HG02610 (cell line): ENCODE measurements around the gene HIVEP3.

Experiments
- ATAC-seq: cut with Tn5 transposase; IDR thresholded peaks from one replicate; pipeline ENCODE4 v1.9.1; 2021; ENCODE audit warnings: mild to moderate bottlenecking, moderate library complexity; ENCODE audit not compliant: unreplicated experiment

HIVEP3 gene

DNA sequence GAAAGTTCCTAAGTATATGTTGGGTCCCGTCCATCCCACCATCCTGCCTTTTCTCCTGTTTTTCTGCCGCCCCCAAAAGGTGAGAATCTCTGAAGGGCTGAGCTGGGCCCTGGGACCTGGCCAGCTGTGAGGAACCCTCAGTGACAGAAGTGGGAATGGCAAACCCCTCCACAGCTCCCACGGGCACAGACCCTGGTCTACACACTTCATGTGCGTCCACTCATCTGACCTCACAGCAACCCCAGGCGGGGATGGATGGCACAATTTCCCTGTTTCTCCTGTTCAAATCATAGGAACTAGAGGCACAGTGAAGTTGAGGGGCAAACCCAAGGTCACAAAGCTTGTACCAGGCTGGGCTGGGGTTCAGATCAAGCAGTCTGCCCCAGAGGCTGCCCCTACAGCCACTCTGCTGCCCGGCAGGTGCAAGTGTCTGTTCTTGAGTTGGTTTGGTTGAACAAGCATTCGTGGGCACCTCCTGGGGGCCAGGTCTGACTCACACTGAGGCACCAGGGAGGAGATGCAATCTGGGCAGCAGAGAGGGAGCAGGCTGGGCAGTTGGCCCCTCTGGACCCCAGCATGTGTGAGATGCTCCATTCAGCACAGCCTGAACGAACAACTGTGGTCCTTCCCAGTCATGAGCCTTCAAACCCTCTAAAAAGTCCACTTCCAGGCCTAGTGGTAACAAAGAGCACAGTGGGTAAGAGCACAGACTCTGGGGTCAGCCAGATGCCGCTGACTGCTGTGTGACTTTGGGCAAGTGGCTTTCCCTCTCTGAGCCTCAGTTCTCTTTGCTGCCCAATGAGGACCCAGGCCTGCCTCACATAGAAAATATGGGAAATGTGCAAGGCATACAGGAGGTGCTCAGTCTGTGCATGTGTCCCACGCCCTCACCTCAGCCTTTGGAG lies 438.3 kb downstream of the HIVEP3 start:
- no peak for ATAC-seq

DNA sequence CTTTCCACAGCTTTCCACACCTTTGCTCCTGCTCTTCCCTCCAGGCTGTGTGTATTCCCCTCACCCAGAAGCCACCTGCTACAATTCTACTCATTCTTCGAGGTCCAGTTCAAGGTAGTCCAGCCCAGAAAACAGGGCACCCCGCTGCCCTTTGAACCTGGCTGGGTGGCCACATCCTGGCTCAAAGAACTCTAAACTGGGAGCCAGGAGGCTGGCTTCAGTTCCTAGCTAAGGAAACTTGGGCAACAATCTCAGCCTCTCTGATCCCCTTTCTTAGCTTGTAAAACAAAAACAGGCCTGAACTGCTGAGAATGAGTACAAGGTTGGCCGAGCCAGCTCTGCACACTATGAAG lies 438.9 kb downstream of the HIVEP3 start:
- ATAC-seq = no peak

DNA sequence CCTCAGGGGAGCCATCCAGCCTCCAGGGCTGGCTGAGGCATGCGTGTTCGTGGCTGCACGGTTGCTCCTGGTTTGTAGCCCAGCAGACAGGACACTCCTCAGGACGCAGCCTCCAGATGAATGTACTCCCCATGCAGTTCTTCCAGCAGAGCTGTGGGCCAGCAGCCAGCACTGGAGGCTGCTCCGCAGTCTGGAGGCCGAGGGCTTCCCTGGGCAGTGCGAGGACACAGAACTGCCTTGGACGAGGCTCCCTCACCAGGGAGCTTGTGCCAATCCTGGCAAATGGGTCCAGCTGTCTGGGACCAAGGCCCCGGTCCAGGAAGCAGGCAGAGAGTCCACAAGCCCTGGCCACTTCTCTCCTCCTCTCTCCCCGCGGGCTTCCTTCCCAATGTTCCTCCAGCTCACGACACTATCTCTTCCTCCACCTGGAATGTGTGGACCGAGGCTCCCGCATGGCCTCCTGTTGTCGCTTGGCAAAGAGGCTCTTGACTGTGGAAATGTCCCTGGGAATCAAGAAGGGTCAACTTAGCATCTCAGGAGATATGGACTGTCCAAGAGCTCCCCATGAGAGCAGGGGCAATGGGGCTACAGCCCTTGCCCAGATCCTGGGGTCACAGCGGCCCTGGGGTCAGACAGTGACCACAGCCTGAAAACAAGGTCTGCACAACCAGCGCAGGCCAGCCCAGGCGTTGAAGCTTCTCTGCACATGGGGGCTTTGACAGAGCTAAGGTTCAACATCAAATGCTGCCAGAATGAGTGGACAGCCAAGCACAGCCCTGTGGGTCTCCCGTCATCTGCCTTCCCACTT lies 439.5 kb downstream of the HIVEP3 start:
- no peak for ATAC-seq

DNA sequence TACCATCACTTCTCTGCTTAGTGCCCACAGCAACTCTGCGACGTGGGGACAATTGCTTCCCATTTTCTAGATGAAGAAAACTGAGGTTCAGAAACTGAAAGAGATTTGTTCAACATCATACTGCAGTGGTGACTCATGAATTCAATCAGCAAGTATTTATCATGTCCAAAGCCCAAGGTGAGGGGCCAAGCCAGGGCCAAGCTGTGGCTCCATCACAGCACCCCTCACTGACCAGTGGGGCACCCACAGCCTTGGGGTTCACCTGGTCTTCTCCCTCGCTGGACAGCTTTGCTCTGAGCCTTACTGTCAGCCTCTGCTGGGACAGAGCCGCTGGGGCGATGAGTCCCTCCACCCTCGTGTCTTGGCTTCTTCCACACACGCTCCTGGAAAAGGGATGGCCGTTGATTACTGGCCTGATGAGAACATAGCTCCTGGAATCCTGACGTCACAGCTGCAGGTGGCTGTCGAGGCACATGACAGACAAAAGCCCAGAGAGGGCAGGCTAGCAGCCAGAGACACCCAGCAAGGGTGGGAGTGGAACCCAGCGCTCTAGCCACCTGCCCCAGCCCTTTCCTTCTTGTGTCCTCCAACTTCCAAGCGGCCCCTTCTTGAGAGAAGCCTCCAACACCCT lies 440.5 kb downstream of the HIVEP3 start:
- no peak for ATAC-seq

DNA sequence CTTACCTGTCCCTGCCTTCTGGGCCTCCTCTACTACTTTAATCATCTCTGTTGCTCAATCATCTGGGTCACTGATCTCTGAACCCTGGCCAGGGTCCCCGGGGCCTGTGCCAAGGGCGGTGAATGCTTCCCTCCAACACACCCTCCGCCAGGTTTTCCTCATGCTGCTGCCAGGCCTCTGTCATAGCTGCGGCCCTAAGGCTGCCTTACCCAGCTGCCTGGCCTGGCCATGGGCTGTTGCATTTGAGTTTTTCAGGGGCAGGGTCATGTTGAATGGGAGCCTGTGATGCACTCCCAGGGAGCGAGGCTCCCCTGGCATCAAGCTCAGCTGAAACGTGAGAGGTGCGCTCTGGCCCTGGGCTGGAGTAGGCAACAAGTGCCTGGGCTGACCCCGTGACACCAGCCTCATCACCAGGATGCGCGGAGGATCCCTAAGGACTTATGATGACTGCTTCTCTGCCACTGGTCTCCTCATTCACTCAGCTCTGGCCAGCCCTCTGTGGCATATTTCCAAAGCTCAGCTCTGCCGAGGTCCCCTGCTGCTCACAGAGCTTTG lies 441.8 kb downstream of the HIVEP3 start:
- ATAC-seq = no peak

DNA sequence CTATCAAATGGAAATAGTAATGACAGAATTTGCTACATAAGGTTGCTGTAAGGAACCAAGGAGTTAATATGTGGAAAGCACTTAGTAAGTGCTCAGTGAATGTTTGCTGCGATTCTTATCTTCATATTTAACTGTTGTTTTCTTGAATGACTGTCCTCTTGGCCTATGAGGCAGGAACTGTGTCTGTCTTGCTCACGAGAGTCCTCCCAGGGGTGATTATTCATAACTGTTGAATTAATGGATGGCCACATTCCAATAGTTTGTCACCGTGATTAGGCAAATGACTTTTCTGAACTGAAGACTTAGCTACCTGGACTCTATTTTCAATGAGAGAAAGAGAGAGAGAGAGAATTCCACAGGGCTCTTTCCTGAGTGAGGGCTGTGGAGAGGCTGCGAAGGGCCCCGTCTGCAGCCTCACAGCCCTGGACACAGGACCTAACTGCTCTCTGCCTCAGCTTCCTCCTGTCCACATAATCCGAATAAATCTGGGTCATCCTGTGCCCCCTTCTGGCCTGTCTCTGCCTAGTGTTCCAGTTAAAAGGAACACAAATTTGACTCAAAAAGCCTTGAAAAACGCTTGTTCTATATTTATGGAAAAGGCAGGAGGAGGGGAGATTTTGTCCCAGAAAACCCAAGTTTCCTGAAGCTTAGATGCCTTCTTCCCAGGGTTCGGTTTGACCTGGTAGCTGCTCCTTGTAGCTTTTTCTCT lies 442.7 kb downstream of the HIVEP3 start:
- no peak for ATAC-seq

DNA sequence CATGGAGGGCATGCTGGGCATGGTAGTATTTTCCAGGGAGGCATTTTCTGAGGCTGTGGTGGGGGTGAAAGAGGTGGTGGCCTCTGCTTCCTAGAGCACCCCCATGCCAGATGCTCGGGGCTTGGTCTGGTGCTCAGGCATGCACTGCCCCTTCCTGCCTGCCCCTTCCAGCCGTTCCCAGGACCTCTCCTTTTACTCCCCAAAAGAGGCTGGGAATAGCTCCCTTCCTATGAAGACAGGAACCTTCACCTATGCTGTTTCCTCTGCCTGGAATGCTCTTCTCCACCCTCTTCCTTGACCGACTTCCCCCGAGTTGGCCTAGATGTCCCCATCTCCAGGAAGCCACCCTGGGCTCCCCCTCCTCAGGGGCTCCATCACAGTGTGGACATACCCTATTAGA lies 443.4 kb downstream of the HIVEP3 start:
- ATAC-seq = no peak

DNA sequence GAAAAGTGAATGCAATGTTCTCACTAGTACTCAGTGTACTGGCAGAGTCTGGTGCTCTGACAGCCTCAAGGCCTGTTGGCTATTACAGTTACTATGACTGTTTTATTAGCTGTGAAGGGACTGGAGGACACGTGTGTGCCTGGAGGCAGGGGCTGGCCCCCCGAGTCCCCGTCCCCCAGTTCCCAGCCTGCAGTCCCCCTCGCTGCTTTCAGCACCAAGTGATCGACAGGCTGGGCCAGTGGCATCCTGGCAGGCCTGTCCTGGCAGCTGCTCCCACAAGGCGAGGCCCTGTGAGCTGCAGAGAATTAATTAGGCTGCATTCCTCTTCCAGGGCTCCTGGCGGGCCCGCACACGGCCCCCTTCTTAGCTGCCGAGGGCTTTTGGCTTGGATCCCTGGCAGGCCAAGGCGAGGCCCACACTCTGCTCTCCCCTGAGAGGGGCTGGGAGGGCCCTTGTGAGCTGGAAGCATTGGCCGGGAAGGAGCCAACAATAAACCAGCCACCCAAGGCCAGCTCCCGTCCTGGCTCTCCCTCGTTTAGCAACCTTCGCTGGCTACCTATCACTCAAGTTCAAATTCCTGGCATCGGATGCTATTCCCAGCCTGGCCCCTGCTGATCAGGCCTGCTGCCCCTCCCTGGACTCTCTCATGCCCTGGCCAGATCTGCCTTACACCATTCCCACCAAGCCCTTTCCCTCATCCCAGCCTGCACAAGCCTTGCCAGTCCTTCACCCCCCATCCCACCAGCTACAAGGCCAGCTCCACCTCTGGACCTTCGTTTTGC lies 444.0 kb downstream of the HIVEP3 start:
- ATAC-seq = no peak

DNA sequence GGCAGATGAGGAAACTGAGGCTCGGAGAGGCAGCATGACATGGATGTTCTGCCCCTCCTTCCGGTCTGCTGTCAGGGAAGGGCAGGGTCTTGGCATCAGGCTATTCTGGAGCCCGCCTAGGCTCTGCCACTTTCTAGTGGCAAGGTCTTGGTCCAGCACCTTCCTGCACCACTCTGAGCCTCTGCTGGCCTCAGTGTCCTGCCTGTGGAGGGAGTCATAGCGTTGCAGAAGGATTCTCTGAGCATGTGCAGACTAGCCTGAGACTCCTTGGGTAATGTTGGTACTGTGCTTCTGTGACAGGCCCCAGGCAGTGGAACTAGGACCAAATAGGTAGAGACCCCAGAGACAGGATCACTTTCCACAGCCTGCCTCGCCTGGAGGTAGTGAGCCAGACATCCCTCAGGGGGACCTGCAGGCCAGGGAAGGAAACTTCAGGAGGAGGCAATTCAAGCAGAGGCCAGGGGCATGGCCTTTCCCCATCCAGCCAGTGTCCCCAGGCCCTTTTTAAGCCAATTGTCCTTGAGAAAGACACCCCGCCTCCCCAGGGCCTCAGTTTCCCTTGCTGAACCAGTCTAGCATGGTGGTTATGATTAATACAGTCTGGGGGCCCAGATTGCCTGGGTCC lies 444.9 kb downstream of the HIVEP3 start:
- ATAC-seq = no peak

DNA sequence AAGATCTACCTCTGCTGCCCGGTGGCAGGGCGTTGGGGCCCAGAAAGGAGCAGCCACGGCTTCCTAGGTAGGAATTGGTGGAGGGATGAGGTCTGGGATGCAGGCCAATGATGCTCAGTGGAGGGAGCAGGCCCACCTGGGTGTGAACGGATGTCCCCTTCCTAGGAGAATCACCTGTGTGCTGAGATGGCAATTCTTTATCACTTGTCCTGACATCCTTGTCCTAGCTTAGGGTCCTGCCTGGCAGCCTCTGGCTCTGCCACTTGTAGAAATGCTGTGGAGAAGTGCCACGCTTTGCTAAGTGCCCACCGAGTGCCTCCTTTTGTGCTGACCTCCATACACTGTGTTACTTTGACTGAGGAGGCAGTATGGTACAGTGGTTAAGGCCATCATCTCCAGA lies 447.1 kb downstream of the HIVEP3 start:
- no peak for ATAC-seq

DNA sequence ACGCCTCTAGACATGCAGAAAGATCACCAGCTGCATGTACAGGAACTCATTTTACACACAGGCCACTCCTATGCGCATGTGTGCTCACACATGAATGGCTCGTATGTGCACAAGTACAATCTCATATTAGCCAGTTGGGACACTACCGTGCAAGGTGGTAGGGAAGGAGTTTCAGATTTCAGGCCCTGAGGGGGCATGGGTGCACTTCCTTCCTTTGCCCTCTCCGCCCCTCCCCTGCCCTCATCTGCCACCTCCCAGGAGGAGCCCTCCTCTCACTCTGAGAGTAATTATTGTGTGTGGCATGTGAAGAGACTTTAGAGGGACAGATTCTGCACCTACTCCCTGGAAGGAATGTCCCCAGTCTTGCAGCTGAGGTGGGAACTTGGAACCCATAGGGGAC lies 449.0 kb downstream of the HIVEP3 start:
- ATAC-seq = no peak

DNA sequence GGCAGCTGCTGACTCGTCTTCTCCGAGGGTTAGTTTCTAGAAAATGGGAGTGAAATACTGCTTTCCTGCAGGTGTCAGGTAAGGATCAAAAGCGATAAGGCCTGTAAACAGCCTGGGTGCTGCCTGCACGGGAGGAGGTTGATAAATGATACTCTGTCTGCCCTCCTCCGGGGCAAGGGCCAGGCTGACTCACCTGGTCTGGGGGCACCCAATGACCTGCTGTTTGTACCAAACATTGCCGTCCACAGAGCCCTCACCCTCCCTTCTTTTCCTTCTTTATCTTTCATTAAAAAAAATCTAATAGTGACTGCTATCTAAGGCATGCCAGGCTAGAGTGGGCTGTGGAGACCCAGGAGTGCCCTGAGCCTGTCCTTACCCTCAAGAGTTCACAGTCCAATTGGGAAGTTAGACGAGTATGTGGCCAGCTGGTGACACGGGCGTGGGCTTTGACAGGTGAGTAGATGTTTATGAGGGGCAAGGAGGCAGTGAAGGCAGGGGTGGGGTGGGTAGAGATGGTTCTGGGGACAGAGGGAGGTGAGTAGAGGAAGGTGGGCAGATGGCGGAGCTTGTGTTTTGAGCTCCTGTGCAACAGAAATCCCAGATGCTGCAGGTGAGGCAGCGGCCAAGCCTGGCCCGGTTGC lies 450.5 kb downstream of the HIVEP3 start:
- ATAC-seq = no peak

DNA sequence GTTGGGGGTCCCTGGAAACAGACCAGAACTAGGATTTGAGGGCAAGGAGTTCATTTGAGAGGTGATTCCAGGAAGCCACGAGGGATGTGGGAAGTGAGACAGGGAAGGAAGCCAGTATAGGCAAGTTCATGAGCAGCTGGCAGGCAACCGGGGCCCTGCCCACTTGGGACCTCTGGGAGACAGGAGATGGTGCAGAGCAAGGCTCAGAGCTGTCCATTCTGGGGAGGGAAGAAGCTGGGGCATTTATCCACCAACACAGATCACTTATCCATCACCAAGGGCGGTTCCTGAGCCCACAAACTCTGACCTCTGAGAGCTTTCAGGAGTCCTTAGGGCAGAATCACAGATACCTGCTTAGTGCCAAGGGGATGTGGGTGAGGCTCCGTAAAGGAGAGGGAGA lies 451.0 kb downstream of the HIVEP3 start:
- ATAC-seq = no peak

DNA sequence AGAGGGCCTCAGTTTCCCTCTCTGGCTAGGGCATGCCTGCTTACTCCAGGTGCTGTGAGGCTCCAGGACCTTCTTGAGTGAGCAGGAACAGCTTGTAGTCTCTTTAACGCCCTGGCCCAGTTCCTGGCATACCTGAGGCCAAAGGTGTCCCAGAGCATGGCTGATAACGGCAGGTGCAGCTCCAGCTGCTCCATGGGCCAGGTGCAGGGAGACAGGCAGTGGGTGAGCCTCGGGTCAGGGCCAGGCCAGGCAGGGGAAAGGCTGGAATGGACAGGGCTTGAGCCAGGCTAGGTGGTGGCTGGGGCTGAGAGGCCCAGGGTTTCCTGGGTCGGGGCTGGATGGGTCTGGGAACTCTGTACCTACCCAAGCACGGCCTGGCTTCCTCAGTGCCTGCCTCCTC lies 452.6 kb downstream of the HIVEP3 start:
- no peak for ATAC-seq

DNA sequence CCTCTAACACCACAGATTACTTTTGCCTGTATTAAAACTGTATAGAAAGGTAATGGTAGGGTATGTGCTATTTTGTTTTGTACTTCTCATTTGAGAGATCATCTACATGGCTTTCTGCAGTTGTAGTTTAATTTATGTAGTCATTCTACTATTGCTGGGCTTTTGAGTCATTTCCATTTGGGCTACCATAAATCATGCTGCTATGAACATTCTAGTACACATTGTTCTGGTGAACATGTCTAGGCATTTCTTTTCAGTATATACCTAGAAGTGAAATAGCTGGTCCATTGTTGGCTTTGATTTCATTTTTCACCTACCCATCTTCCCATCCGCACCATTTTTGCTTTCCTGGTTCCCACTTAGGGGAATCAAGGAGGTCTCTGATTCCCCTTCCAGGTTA lies 453.0 kb downstream of the HIVEP3 start:
- no peak for ATAC-seq

DNA sequence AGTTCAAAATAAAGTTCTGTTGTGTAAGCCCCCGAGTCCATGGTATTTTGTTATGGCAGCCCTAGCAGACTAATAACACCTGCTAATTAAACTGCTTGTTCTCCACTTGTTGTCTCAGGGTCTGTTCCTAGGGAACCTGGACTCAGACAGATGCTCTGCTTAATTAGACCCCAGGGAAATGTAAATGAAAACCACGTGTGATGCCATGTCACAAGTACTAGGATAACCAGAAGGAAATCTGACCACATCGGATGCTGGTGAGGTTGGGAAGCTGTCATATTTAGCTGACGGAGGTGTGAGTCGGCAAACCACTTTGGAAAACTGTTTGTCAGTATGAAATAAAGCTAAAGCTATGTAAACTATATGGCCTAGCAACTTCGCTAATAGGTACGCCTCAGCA lies 453.8 kb downstream of the HIVEP3 start:
- ATAC-seq = no peak

DNA sequence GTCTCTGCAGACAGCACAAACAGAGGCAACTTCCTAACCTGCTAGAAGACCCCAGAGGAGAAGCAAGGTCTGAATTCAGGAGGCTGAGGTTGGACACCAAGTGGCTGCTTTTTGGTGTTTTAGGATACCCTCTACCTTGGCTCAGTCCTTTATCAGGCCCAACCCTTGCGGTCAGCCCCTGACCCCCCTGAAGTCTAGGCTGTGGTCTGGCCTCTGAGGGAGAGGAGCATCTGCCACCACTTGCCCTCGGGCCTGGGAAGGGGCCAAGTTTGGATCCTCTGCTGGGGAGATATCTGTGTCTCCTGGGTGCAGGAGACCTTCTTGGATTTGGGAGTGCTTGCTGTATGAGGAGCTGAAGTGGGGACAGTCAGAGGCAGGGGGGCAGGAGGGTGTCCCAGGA lies 455.2 kb downstream of the HIVEP3 start:
- no peak for ATAC-seq

DNA sequence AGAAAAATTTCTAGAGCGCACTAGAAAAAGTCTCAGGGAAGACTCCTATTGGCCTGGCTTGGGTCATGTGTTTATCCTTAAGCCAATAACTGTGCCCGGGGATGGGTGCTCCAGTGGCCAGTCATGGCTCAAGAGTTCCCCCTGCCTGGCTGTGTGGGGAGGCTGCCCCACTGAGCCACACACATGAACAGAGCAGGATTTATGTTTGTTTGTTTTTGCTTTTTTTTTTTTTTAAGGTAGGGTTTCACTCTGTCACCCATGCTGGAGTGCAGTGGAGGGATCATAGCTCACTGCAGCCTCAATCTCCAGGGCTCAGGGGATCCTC lies 456.1 kb downstream of the HIVEP3 start:
- no peak for ATAC-seq
